ENCODE data around the gene ATP1B1. TPM values are rescaled to one million over a fixed set of nuclear protein-coding genes. Genes with fewer than 3 reads are reported as not detected.

ATP1B1 gene
- total RNA-seq (2022; extraction: Qiagen RNA extraction) = 175 to 234 TPM (median 196 TPM) in 5 replicates

DNA sequence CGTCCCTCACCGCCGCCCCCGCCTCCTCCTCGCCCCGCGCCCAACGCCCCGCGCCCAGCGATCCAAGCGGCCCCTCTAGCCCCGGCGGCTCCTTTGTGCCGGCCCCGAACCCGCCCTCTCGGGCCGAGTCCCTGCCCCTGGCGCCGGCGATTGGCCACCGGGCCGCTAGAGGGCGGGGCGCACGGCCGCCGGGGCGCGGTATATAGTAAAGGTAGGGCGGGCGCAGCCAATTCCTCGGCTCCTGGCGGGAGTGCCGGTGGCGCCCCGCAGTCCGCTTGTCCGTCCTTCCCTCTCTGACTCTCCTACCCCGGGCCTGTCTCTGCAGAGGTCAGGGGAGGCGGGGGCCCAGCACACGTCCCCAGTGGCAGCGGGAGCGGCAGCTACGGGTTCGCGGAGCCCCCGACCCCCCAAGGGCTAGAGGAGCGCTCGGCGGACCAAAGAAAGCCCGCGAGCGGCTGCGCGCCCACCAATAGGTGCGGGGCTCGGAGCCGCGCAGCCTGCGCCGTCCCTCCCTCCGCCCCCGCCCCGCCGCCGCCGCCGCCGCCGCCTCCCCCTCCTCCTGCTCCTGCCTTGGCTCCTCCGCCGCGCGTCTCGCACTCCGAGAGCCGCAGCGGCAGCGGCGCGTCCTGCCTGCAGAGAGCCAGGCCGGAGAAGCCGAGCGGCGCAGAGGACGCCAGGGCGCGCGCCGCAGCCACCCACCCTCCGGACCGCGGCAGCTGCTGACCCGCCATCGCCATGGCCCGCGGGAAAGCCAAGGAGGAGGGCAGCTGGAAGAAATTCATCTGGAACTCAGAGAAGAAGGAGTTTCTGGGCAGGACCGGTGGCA is at the start of gene ATP1B1:
ATP1B1 (plus strand) TSS at position 596 of the 826 bp plus-strand sequence; CDS start at position 736, 140 bp downstream.

Measured in A549 treated with Hydrocortisone at 1 μM for 4 hours (cell line).